Measurements from ENCODE around the gene CFAP68.
A peak's percentile ranks its signal among the peaks of the same experiment; 100 is the strongest.
"Not testable (repeated sequence)": the region's sequence is repeated elsewhere in the genome, so short reads cannot be mapped to it uniquely, and the experiment has no call there.

Gene CFAP68

GRCh38 chr11:111923351-111923788 lies 44.0 kb downstream of the CFAP68 start:
- Histone ChIP-seq H3K9me3 (no peaks in the 10 kb centered on the region), H3K36me3 (no peaks in the 10 kb centered on the region), H3K27me3 (no peaks in the 10 kb centered on the region), H3K4me2 (no peak overlapping the region), H3K4me1 (peaks cover 30% of the 10 kb centered on the region), H4K20me1 (no peaks in the 10 kb centered on the region), H3K9ac (no peak overlapping the region), H3K4me3 (no peak overlapping the region), H3K27ac (no peak overlapping the region)
- TF ChIP-seq Cebpa-rat (IDR thresholded peaks at IDR 0.05), result no peak

- no peak overlapping the region for H3K4me2 ChIP-seq
- H3K4me3 ChIP-seq, result no peak overlapping the region
- no peaks in the 10 kb centered on the region for H3K36me3 ChIP-seq
- H3K27me3 ChIP-seq, result no peaks in the 10 kb centered on the region
- no peak overlapping the region for H3K27ac ChIP-seq
- TF ChIP-seq Cebpa-rat (IDR thresholded peaks at IDR 0.05), result no peak
- peaks cover 24% of the 10 kb centered on the region for H3K4me1 ChIP-seq
- no peaks in the 10 kb centered on the region for H3K9me3 ChIP-seq
- no peak overlapping the region for H3K9ac ChIP-seq
- H4K20me1 ChIP-seq, result no peaks in the 10 kb centered on the region
Measured at GRCh38 chr11:111923951-111924350, 44.6 kb downstream of the CFAP68 start.

- 0 out of 2 replicates have a peak overlapping the region, but pooled peaks have one; percentile 64 for H3K4me3 ChIP-seq
- H3K36me3 ChIP-seq, result no peaks in the 10 kb centered on the region
- no peak for TF ChIP-seq Cebpa-rat (IDR thresholded peaks at IDR 0.05)
- no peaks in the 10 kb centered on the region for H4K20me1 ChIP-seq
- peak overlapping the region; percentile 84 for H3K27ac ChIP-seq
- no peak overlapping the region; the same call in 1 of the 2 replicates for H3K9ac ChIP-seq
- H3K27me3 ChIP-seq, result no peaks in the 10 kb centered on the region
- H3K9me3 ChIP-seq, result no peaks in the 10 kb centered on the region
- H3K4me1 ChIP-seq, result peaks cover 17% of the 10 kb centered on the region
- peak overlapping the region; percentile 88 for H3K4me2 ChIP-seq
Measured at GRCh38 chr11:111925953-111926352, 46.6 kb downstream of the CFAP68 start.

- H3K4me3 ChIP-seq, result peak overlapping the region; percentile 64
- peak overlapping the region; percentile 84 for H3K27ac ChIP-seq
- H3K27me3 ChIP-seq, result no peaks in the 10 kb centered on the region
- no peaks in the 10 kb centered on the region for H4K20me1 ChIP-seq
- H3K4me1 ChIP-seq, result peaks cover 17% of the 10 kb centered on the region
- H3K36me3 ChIP-seq, result no peaks in the 10 kb centered on the region
- H3K9me3 ChIP-seq, result no peaks in the 10 kb centered on the region
- peak overlapping the region; percentile 88 for H3K4me2 ChIP-seq
- no peak for TF ChIP-seq Cebpa-rat (IDR thresholded peaks at IDR 0.05)
- peak overlapping the region; percentile 76 for H3K9ac ChIP-seq
Measured at GRCh38 chr11:111926505-111927391, 47.4 kb downstream of the CFAP68 start.

GRCh38 chr11:111930472-111930871 lies 51.1 kb downstream of the CFAP68 start:
- peaks cover 22% of the 10 kb centered on the region for H3K4me1 ChIP-seq
- H3K9ac ChIP-seq, result no peak overlapping the region
- TF ChIP-seq Cebpa-rat (IDR thresholded peaks at IDR 0.05), result no peak
- no peak overlapping the region for H3K27ac ChIP-seq
- H3K36me3 ChIP-seq, result no peaks in the 10 kb centered on the region
- H3K4me3 ChIP-seq, result no peak overlapping the region
- no peak overlapping the region for H3K4me2 ChIP-seq
- no peaks in the 10 kb centered on the region for H3K27me3 ChIP-seq
- H3K9me3 ChIP-seq, result no peaks in the 10 kb centered on the region
- H4K20me1 ChIP-seq, result no peaks in the 10 kb centered on the region

- Histone ChIP-seq H3K4me1 (peaks cover 26% of the 10 kb centered on the region), H3K27me3 (peaks cover 11% of the 10 kb centered on the region; the same call in 1 of the 2 replicates), H3K4me2 (no peak overlapping the region), H3K9me3 (no peaks in the 10 kb centered on the region), H4K20me1 (no peaks in the 10 kb centered on the region), H3K27ac (no peak overlapping the region), H3K9ac (no peak overlapping the region), H3K36me3 (no peaks in the 10 kb centered on the region), H3K4me3 (no peak overlapping the region)
- TF ChIP-seq Cebpa-rat (IDR thresholded peaks at IDR 0.05), result no peak
Measured at GRCh38 chr11:111932611-111932950, 53.2 kb downstream of the CFAP68 start.

- H3K36me3 ChIP-seq, H3K4me2 ChIP-seq, H3K9me3 ChIP-seq, H3K4me3 ChIP-seq, H3K9ac ChIP-seq, H3K27ac ChIP-seq, H4K20me1 ChIP-seq: not testable (repeated sequence)
- peaks cover 17% of the 10 kb centered on the region; the same call in 1 of the 2 replicates for H3K27me3 ChIP-seq
- peaks cover 29% of the 10 kb centered on the region for H3K4me1 ChIP-seq
Measured at GRCh38 chr11:111933176-111933575, 53.8 kb downstream of the CFAP68 start.

GRCh38 chr11:111933872-111934271 lies 54.5 kb downstream of the CFAP68 start:
- no peak for TF ChIP-seq Cebpa-rat (IDR thresholded peaks at IDR 0.05)
- Histone ChIP-seq H3K9ac (no peak overlapping the region), H3K27ac (no peak overlapping the region), H3K9me3 (no peaks in the 10 kb centered on the region), H3K36me3 (no peaks in the 10 kb centered on the region), H3K27me3 (peaks cover 17% of the 10 kb centered on the region; the same call in 1 of the 2 replicates), H3K4me1 (peaks cover 36% of the 10 kb centered on the region), H4K20me1 (no peaks in the 10 kb centered on the region), H3K4me2 (no peak overlapping the region), H3K4me3 (no peak overlapping the region)

GRCh38 chr11:111934306-111934705 lies 55.0 kb downstream of the CFAP68 start:
- no peak overlapping the region for H3K9ac ChIP-seq
- H3K27me3 ChIP-seq, result peaks cover 17% of the 10 kb centered on the region; the same call in 1 of the 2 replicates
- no peaks in the 10 kb centered on the region for H3K36me3 ChIP-seq
- no peaks in the 10 kb centered on the region for H3K9me3 ChIP-seq
- H3K4me3 ChIP-seq, result no peak overlapping the region
- no peak for TF ChIP-seq Cebpa-rat (IDR thresholded peaks at IDR 0.05)
- no peaks in the 10 kb centered on the region for H4K20me1 ChIP-seq
- peaks cover 37% of the 10 kb centered on the region for H3K4me1 ChIP-seq
- no peak overlapping the region for H3K4me2 ChIP-seq
- no peak overlapping the region for H3K27ac ChIP-seq
